ENCODE measurements around the gene NPHP1.
"Not testable (repeated sequence)": the region's sequence is repeated elsewhere in the genome, so short reads cannot be mapped to it uniquely, and the experiment has no call there.

Gene NPHP1

GRCh38 chr2:110101901-110102803 is 102.7 kb downstream of the NPHP1 start:
- DNase-seq: peak; percentile 35

DNA sequence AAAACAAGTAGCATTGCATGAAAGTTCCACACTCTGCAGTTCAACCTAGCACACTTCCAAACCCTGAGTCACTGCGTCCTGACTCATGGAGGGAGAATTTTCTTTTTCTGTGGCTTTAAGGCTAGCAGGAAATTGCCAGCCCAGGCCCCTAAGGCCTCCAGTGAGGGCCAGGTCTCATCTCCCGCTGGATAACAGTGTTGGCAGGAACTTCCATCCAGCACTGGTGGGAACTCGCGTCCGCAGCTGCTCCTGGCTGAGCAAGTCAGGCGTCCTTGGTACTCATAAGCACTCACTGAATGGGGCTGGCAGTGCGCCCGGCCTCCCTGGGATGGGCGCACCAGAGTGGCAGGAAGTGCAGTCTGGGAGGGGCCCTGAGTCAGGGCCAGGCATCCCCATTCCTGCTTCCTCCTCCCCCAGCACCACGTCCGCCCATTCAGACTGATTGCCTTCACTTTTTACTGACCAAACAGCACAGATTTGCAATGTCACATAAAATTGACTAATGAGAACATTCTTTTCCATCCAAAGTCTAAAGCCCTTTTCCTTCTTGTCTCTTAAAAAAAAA is 103.5 kb downstream of the NPHP1 start:
- peak; percentile 100 for DNase-seq

DNA sequence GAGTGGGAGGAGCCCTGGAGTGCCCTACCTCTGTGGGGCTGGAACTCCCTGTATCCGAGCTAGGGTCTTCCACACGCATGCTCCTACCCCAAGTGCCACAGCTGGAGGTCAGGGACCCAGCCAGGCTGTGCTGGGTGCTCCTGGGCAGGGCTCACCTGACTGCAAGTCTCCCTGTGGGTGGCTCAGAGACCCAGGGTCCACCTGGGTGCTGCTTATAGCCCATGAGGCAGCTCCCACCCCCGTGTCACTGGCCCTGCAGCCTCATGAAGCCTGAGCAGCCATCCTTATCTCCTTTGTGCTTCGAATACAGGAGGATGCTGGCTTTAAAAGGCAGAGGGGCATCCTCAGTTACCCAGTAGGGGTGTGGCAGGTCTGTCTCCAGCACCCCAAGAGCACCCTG is 103.9 kb downstream of the NPHP1 start:
- DNase-seq: not testable (repeated sequence)

GRCh38 chr2:110100480-110100879 is 104.3 kb downstream of the NPHP1 start:
- DNase-seq: no peak

GRCh38 chr2:110099471-110100225 is 105.2 kb downstream of the NPHP1 start:
- no peak for DNase-seq

DNA sequence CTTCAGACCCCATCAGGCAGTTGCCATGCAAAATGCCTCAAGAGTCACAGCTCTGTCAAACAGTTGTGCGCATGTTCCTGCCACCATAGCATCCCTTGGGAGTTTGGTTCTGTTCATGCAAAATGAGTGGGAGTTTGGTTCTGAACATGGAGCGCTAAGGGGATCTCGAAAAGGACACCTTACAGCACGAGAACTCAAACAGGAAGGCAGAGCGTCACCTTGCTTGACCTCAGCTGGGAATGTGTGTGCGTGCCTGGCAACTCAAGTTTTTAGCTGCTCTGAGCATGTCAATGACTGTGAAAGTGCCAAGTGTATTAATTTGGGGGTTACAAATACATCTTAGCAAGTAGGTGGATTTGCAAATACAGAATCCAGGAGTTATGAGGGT is 105.8 kb downstream of the NPHP1 start:
- DNase-seq: no peak

GRCh38 chr2:110097506-110098220 is 107.2 kb downstream of the NPHP1 start:
- DNase-seq: no peak

DNA sequence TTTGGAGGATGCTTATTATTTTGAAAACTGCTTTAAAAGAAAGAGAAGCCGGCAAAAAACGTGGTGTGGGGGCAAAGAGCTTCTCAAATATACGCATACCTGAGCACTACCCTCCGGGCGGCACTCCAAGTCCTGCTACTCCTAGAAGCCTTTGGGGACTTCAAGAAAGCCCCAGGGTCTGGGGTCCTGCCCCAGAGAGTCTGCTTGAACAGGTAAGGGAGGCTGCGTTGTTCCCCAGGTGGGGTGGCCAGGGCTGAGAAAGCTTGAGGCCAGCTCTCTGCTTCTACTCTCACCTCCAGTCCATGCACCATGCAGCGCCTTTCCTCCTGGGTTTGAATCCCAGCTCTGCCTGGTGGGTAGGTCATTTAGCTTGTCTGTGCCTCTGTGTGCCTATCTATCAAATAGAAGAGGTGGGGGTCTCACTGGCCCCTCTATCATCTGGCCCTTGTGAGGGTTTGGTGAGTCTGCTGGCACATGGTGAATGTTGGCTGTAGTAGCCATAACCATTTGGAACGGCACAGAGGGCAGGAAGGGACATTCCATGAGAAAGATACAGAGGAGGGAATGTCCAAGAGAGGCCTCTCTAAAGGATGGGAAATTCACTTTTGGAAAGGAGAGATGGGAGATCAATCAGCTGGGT is 108.7 kb downstream of the NPHP1 start:
- DNase-seq: no peak

GRCh38 chr2:110094884-110095534 is 109.8 kb downstream of the NPHP1 start:
- not testable (repeated sequence) for DNase-seq

DNA sequence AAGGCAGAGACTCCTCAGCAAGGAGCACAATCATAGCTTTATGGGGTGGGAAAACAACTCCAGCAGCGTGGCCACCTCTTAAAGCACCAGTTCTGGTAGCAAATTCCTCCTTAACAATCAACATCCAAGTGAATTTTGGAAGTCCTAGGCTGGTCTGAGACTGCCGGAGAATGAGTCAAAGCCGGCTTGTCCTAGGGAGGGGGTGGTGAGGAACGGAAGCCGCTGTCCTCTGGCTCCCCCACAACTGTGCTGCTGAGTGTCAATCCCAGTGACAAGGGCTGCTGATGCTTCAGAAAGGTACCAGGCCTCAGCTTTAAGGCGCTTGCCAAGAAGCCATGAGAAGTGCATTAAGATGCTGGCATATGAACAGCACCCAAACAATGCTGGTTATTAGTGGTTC is 110.9 kb downstream of the NPHP1 start:
- not testable (repeated sequence) for DNase-seq

GRCh38 chr2:110090164-110090563 is 114.6 kb downstream of the NPHP1 start:
- not testable (repeated sequence) for DNase-seq

DNA sequence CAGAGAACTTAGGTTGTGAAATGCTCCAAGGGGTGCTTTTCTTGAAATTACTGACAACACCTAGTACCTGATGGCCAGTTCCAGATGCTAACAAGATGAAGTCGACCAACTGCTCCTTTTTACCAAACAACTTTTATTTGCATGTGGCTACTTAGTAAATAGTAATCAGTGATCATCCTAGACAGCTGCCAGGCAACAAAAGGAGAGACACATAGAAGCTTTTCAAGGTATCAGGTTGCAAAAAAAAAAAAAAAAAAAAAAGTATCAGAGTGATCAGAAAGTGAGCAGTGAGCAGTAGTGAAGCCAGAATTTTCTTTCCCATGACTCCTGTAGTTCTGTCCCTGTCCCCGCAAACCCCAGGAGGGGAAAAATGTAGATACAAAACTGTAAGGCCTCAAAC is 121.1 kb downstream of the NPHP1 start:
- DNase-seq: not testable (repeated sequence)

GRCh38 chr2:110083162-110083561 is 121.7 kb downstream of the NPHP1 start:
- not testable (repeated sequence) for DNase-seq

DNA sequence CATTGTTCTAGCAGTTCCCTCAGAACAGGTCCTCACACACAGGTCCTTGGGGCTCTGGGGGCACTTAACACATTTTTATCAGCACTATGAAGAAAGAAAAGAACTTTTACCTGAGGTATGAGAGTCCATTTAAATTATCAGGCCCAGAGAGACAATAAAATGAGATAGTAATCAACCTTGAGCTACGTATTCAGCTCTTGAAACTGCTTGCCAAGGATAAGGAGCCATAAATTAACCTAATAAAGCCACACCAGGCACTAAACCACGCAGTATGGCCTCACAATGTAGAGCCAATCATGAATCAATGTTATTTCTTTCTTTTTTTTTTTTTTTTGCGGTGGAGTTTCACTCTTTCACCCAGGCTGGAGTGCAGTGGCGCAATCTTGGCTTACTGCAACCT is 126.7 kb downstream of the NPHP1 start:
- not testable (repeated sequence) for DNase-seq

DNA sequence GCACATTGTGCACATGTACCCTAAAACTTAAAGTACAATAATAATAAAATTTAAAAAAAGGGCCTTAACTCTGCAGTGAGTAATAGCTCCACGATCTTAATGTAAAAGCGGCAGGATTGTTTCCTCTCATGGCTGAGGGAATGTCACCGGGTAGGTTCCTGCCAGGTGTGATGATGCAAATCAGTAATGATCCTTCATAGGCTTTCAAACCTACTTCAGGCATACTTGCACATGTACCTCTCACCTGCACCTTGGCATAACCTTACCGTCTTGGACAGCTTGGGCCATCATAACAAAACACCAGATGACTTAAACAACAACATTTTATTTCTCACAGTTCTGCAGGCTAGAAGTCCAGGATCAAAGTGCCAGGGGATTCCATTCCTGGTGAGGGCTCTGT is 128.9 kb downstream of the NPHP1 start:
- not testable (repeated sequence) for DNase-seq

Data from fibroblast of skin of right quadriceps (primary cell).